ENCODE results near the gene NPFF. TPM values are rescaled to one million over a fixed set of nuclear protein-coding genes. Genes with fewer than 3 reads are reported as not detected.

The NPFF gene
- polyA plus RNA-seq, 1 donor from 2014 or later: not detected

DNA sequence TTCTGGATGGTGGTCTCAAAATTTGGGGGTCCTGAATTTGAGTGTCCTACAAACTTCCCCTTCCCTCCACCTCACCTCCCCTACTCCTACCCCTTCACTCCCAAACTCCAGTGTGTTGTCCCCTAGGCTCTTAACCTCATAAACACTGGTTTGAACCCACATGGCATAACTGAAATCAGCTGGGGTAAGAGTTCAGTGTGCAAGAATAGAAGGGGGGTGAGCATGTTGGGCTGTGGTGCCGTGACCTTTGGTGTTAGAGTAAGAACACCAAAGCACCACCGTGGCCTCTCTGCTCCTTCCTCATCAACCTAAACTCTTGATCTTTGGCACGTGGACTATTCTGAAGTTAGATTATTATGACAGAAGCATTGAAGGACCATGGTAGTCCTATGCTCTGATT, 44.3 kb downstream of the NPFF start:
- no peak overlapping the region for H3K27ac Mint-ChIP-seq

DNA sequence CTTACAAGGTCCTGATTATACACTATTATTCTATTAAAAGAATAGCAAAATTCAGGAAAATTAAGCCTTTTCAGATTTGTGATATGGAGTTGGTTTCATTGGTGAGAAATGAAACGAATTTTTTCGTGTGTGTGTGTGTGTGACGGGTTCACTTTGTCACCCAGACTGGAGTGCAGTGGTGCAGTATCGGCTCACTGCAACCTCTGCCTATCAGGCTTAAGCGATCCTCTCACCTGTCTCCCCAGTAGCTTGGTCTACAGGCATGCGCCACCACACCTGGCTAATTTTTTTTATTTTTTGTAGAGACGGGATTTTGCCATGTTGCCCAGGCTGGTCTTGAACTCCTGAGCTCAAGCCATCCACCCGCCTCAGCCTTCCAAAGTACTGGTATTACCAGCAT, 45.7 kb downstream of the NPFF start:
- Mint-ChIP-seq H3K4me3 (no peak overlapping the region), H3K36me3 (peaks cover 2% of the 10 kb centered on the region), H3K27me3 (no peaks in the 10 kb centered on the region), H3K4me1 (peaks cover 0 to 15% (median 3%) of the 10 kb centered on the region in 3 donors), H3K9me3 (no peaks in the 10 kb centered on the region), H3K27ac (no peak overlapping the region)

More for the DNA sequence above, 44.3 kb downstream of the NPFF start:
- no peak overlapping the region for H3K4me3 Mint-ChIP-seq
- H3K4me1 Mint-ChIP-seq: peaks cover 0 to 15% (median 3%) of the 10 kb centered on the region in 3 donors
- no peaks in the 10 kb centered on the region for H3K27me3 Mint-ChIP-seq
- H3K9me3 Mint-ChIP-seq: no peaks in the 10 kb centered on the region
- peaks cover 2% of the 10 kb centered on the region for H3K36me3 Mint-ChIP-seq

DNA sequence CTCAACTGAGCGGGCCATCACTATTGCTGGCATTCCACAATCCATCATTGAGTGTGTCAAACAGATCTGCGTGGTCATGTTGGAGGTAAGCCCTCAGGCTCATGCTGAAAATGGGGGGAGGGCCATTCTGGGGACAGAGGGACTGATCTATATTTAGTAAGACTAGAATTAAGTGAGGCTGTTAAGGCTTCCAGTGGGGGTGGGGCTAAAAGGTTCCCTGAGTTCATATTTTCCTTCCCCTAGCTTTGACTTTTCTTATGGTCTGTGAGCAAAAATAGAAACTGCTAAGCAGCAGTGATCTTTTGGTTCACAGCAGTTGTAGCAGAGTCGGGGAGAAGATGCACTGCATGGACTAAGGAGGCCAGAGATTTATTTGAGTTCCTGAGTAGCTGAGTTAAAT, 46.2 kb downstream of the NPFF start:
- Mint-ChIP-seq H3K4me1 (peaks cover 0 to 15% (median 3%) of the 10 kb centered on the region in 3 donors), H3K9me3 (no peaks in the 10 kb centered on the region), H3K36me3 (no peaks in the 10 kb centered on the region), H3K27me3 (no peaks in the 10 kb centered on the region), H3K27ac (peak overlapping the region in 2 of 3 donors; percentile 46 to 67), H3K4me3 (peak overlapping the region in 1 of 4 donors; percentile 34)

DNA sequence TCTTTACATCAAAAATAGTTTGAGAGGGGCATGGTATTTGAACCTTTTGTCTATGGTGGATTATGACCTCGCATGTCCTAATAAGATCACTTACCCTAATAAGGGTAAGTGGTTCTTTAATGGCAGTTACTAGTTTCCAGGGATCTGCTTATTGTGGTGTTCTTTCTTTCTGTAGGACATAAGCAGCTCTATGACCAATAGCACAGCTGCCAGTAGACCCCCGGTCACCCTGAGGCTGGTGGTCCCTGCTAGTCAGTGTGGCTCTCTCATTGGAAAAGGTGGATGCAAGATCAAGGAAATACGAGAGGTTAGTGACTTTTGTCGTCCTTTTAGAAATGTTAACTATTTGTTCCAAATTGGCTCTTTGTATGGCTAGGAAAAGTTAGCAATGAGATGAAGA, 48.2 kb downstream of the NPFF start:
- no peak overlapping the region for H3K4me3 Mint-ChIP-seq
- no peak overlapping the region for H3K27ac Mint-ChIP-seq

More for the DNA sequence above, 48.2 kb downstream of the NPFF start:
- H3K4me1 Mint-ChIP-seq: peaks cover 7 to 22% (median 10%) of the 10 kb centered on the region in 3 donors
- H3K36me3 Mint-ChIP-seq: peaks cover 4% of the 10 kb centered on the region
- no peaks in the 10 kb centered on the region for H3K27me3 Mint-ChIP-seq
- H3K9me3 Mint-ChIP-seq: no peaks in the 10 kb centered on the region

Other genes starting within 250 kb of the NPFF start
- not detected for gene ESPL1, start 239.2 kb downstream of the NPFF start, polyA plus RNA-seq
- gene PFDN5, start 211.9 kb downstream of the NPFF start, polyA plus RNA-seq: 1,442 TPM
- 50.4 TPM for gene MYG1, start 207.8 kb downstream of the NPFF start, polyA plus RNA-seq
- gene AAAS, start 185.9 kb downstream of the NPFF start, polyA plus RNA-seq: 41.3 TPM
- gene SP7, start 171.1 kb downstream of the NPFF start, polyA plus RNA-seq: not detected
- gene SP1, start 127.3 kb downstream of the NPFF start, polyA plus RNA-seq: 9.1 TPM
- not detected for gene AMHR2, start 83.6 kb downstream of the NPFF start, polyA plus RNA-seq
- gene PRR13, start 65.8 kb downstream of the NPFF start, polyA plus RNA-seq: 689 TPM
- gene PCBP2, start 55.4 kb downstream of the NPFF start, polyA plus RNA-seq: 111 TPM
- gene MAP3K12, start 8.0 kb downstream of the NPFF start, polyA plus RNA-seq: 1.4 TPM
- 20.8 TPM for gene TARBP2, start 6.2 kb downstream of the NPFF start, polyA plus RNA-seq
- gene ATF7, start 118.9 kb upstream of the NPFF start, polyA plus RNA-seq: 14.4 TPM
- gene ATP5MC2, start 168.6 kb upstream of the NPFF start, polyA plus RNA-seq: 707 TPM
- gene CALCOCO1, start 220.0 kb upstream of the NPFF start, polyA plus RNA-seq: 52.0 TPM
- not detected for gene CISTR, start 244.5 kb upstream of the NPFF start, polyA plus RNA-seq

Data from IgD-negative memory B cell (primary cell).